CD4-positive, alpha-beta T cell treated with Interleukin-4 for 1 hour (primary cell): ENCODE data around the gene FBXW8.

Experiments
- DNase-seq, 2 donors: peaks; one replicate each; pipeline ENCODE4 v3.0.0-alpha.2; 2020 to 2022

Gene FBXW8

GRCh38 chr12:116887897-116888296 is 22.9 kb upstream of the FBXW8 start:
- no peak for DNase-seq

- no peak for DNase-seq
Measured at GRCh38 chr12:116890330-116890729, 20.4 kb upstream of the FBXW8 start.

GRCh38 chr12:116891019-116891418 is 19.7 kb upstream of the FBXW8 start:
- DNase-seq, result no peak

- no peak for DNase-seq
Measured at GRCh38 chr12:116892349-116893140, 18.2 kb upstream of the FBXW8 start.

- DNase-seq, result no peak
Measured at GRCh38 chr12:116894913-116895312, 15.8 kb upstream of the FBXW8 start.

GRCh38 chr12:116896411-116896924 is 14.3 kb upstream of the FBXW8 start:
- no peak for DNase-seq

- DNase-seq, result no peak
Measured at GRCh38 chr12:116897476-116897875, 13.3 kb upstream of the FBXW8 start.

- DNase-seq, result no peak
Measured at GRCh38 chr12:116898669-116899068, 12.1 kb upstream of the FBXW8 start.

- no peak for DNase-seq
Measured at GRCh38 chr12:116901612-116902011, 9.1 kb upstream of the FBXW8 start.

- DNase-seq, result no peak
Measured at GRCh38 chr12:116903818-116904217, 6.9 kb upstream of the FBXW8 start.

GRCh38 chr12:116906285-116906684 is 4.5 kb upstream of the FBXW8 start:
- DNase-seq, result no peak

- DNase-seq, result no peak
Measured at GRCh38 chr12:116910280-116910644, 488 bp upstream of the FBXW8 start.

GRCh38 chr12:116915326-116915725 is 4.6 kb downstream of the FBXW8 start:
- DNase-seq, result no peak

- DNase-seq, result no peak
Measured at GRCh38 chr12:116916122-116916521, 5.4 kb downstream of the FBXW8 start.

GRCh38 chr12:116916714-116917114 is 6.0 kb downstream of the FBXW8 start:
- peak; percentile 52 to 74 for DNase-seq

GRCh38 chr12:116918464-116918863 is 7.7 kb downstream of the FBXW8 start:
- DNase-seq, result no peak

- no peak for DNase-seq
Measured at GRCh38 chr12:116919247-116919661, 8.5 kb downstream of the FBXW8 start.

GRCh38 chr12:116919706-116920485 is 9.1 kb downstream of the FBXW8 start:
- no peak for DNase-seq

- no peak for DNase-seq
Measured at GRCh38 chr12:116920939-116921338, 10.2 kb downstream of the FBXW8 start.

- DNase-seq, result no peak
Measured at GRCh38 chr12:116922194-116922897, 11.6 kb downstream of the FBXW8 start.

- peak; percentile 63 to 83 for DNase-seq
Measured at GRCh38 chr12:116924558-116925453, 14.1 kb downstream of the FBXW8 start.
